ENCODE measurements around the gene CACNA1H.

Gene CACNA1H

DNA sequence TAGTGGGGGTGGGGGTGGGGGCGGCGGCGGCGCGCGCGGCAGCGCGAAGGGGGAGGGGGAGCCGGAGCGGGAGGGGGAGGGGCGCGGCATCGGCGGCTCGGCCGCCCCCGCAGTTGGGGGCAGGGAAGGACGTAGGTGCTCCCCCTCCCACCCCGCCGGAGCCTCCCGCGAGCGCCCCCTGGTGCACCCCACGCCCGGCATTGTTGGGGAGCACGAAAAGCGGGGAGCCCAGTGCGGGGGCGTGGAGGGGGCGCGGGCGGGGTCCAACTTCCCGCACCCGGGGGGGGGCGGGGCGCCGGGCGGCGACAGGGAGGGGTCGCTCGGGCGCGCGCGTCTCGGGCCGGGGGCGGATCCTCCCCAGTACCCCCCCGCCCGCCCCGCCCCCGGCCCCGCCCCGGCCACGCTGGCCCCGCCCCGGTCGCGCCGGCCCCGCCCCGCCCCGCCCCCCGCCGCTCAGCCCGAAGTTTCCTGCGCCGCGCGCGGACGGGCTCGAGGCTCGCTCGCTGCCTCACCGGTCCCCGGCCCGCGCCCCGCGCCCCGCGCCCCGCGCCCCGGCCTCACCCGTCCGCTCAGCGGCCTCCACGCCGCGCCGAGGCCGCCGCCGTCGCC lies at the start of gene CACNA1H:
Gene CACNA1H (plus strand): TSS at position 456 of the 609 bp plus-strand sequence. CDS start 632 bp downstream, outside the sequence.
- FAIRE-seq (no peak), DNase-seq (ENCODE audit: low spot score) (peak; percentile 87)

DNA sequence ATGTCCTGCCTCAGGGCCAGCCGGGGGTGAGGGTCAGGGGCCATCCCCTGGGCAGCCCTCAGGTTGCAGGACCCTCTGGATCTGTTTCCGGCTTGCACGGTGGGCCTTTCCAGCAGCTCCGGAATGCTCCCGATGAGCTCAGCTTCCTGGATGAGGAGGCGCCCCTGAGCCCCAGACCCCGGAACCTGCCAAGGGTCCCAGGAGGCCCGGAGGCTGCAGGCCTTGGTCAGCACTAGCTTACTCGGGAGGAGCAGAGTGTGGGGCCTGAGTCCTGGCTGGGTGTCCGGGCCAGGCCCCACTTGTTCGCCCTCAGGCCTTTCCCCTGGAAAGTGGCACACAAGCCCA lies 49.3 kb upstream of the CACNA1H start:
- FAIRE-seq (no peak), DNase-seq (ENCODE audit: low spot score) (no peak)

DNA sequence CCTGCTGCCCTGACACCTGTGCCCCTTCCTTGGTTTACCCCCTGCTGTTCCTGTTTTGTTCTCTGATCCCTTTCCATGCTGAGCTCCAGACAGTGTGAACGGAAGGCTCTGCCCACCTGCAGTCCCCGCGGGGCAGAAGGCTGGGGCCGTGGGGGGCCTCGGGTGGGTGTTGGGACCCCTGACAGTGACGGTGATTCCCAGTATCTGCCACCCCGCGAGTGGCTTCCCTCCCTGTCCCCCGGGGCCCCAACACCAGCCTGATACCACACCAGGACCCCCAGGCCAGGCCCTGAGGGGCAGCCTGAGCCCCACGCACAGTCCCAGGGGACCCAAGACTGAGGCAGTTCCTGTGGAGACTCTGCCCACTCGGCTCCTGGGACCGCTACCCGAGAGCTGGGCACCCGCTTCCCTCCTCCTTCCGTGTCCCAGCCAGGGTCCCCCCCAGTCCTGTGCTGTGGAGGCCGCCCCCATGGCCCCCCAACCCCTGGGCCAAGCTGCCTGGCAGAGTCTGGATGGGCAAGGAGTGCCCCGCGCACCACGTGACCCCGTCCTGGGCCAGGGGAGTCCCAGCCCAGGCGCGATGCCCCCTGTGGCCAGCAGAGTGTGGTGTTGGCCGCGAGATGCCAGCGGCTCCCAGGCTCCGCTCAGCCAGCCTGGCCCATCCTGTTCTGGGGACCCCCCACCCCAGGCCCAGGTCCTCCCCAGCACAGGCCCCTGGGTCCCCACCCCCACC lies 46.9 kb upstream of the CACNA1H start:
- peak; percentile 95 for FAIRE-seq
- DNase-seq (ENCODE audit: low spot score) = peak; percentile 91

DNA sequence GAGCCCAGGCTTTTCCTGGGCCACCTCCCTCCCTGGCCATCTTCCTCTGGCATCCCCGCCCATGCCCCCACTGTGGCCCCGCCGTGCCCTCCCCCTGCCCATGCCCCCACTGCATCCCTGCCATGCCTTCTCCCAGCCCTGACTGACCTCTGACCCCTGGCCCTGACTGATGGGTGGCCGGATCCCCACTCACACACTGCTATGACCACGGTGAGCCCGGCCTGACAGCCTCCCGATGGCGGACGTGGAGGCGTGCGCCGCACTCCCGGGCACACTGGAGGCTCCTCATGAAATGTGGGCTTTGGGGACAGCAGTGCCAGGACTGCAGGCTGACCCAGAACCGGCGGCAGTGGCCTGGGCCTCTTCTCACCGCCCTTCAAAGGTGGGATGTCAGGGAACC lies 46.2 kb upstream of the CACNA1H start:
- FAIRE-seq (no peak), DNase-seq (ENCODE audit: low spot score) (no peak)

DNA sequence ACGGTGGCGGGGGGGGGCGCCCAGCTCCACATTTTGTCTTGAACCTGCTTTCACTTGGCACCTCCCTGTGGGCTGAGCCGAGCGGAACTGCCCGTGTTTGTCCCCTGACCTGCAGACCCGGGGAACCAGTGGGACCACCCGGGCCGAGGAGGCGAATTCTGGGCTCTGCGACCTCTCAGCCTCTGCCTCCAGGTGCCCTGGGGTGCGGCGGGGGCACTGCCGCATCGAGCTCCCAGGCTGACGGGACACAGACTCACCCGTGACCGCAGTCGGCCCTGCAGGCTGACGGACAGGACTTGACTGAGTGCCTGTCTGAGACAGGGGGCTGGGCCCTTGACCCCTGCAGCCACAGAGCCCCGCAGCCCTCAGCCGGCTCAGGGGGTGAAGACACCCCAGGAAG lies 45.8 kb upstream of the CACNA1H start:
- FAIRE-seq = no peak
- no peak for DNase-seq (ENCODE audit: low spot score)

DNA sequence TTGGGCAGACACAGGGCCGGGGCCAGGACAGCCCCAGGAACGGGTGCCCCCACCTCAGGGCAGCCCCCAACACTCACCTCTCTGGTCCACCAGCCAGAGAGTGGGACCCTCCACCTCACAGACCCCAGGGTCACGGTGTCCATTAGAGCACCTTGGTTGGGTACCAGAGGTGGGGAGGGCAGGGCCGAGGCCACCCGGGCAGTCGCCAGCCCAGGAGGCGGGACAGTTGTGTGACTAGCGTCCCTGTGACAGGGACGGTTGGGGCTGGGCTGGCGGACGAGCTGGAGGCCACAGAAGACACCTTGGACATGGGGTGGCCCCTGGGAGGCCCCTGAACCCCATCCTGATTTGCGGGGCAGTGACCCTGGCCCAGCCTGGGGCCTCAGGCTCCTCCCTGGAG lies 45.2 kb upstream of the CACNA1H start:
- FAIRE-seq = no peak
- no peak for DNase-seq (ENCODE audit: low spot score)

DNA sequence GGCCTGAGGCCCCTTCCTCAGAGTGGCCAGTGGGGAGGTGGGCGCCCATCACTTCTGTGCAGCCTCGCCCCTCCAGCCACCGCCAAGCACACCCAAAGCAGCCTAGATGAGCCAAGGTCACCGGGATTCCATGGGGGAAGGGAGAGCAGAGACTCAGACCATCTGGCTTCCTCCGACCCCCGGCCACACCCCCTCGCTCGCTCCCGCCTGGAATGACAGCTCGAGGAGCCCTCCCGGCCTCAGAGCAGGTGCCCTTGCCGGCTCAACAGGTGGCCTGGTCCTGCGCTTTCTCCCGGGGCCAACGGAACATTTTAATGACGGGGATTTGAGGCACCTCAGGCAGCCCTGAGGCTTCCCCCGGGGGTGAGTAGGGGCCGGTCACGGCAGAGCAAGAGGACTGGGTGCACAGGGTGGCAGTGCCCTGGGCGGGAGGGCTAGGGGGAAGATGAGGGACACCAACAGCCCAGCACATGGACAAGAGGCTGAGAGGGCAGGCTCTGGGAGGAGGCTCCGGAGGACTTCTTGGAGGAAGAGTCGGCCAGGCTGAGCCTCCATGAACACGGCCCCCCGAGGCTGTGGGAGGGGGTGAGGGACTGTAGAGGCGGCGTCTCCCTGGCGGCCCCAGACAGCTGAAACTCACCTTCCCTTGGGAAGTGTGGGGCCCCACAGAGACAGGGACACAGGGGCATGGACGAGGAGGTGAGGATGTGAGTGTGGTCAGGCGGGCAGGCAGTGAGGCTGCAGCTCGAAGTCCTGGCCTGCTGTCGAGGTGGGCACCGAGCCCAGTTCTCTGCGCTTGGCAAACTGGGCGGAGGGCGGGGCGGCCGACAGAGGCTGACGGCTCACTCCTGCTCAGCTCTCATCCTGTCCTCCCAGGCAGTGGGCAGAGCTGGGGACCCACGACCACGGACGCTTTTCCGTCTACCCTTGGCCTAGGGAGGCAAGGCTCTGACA lies 44.3 kb upstream of the CACNA1H start:
- peak; percentile 48 for DNase-seq (ENCODE audit: low spot score)
- FAIRE-seq = no peak

DNA sequence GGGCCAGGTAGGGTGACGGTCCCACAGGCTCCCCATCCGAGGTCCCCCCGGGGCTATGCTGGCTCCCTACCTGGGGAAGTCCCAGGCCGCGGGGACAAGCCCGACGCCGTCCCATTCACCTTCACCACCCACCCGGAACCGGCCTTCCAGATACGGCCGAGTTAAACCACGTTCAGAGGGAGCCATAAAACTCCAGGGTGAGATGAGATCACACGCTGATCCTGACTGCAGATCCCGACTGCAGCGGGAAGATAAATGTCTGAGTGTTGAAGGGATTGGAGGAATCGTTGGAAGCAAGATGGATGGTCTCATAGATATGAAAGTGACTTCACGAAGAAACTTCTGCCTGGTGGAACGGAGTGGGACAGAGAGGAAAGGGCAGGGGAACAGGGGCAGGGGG lies 43.3 kb upstream of the CACNA1H start:
- DNase-seq (ENCODE audit: low spot score) = no peak
- no peak for FAIRE-seq

DNA sequence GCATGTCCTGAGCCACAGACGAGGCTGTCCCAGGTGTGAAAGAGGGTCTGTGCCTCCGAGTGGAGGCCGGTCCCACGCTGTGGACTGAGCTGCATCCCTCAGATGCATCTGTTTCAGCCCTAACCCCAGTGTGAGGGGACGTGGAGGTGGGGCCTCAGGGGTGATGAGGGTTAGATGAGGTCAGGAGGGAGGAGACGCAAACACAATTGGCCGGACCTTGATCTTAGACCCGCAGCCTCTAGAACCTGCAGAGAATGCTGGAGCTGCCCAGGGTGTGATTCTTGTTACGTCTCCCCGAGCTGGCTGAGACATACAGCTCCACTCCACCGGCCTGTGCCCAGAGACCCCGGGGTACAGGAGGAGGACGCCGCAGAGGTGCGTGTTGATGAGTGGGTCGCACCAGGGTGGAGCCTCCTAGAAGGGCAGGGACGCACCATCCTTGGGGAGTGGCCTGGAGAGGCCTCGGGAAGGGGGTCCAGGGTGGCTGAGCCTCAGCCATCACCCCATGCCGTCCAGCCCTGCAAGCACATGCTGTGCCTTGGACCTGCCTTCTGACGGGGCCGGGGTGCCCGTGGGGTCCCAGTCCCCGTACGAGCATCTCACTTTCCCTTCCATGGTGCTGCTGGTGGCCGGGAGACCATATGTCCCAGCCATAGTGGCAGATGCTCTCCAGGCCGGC lies 40.3 kb upstream of the CACNA1H start:
- FAIRE-seq (no peak), DNase-seq (ENCODE audit: low spot score) (no peak)

DNA sequence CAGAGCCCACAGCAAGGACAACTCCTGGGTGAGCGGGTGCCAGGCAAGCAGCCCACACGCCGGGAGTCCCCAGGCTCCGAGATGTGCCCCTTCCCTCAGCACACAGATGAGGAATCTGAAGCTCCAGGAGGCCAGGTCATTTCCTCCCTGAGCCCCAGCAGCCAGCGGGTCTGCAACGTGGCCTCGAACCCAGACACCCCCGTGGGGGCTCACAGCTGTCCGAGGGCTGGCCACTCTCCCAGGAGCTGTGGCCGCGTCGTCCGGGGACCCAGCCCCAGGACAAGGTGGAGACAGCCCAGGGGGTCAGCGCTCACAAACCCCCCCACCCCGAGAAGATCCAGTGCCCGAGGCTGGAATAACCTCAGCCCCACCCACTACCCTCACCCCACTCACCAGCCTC lies 39.4 kb upstream of the CACNA1H start:
- DNase-seq (ENCODE audit: low spot score) = no peak
- no peak for FAIRE-seq

DNA sequence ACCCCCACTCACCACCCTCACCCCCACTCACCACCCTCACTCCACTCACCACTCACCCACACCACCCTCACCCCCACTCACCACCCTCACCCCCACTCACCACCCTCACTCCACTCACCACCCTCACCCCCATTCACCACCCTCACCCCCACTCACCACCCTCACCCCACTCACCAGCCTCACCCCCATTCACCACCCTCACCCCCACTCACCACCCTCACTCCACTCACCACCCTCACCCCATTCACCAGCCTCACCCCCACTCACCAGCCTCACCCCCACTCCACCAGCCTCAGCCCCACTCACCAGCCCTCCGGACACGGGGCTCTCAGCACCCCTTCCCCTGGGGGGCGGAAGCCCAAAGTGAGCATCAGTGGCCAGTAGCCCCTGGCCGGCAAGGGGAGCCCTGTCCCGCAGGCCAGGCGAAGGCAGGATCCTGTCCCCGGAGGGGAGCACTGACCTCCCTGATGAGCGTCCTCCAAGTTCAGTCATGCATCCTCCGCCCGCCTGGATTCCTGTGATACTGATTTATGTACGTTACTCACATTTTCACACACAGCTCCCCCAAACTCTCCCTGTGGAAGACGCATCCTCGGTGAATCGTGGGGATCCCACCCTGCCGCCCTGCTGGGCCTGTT lies 38.9 kb upstream of the CACNA1H start:
- DNase-seq (ENCODE audit: low spot score) (no peak), FAIRE-seq (no peak)

DNA sequence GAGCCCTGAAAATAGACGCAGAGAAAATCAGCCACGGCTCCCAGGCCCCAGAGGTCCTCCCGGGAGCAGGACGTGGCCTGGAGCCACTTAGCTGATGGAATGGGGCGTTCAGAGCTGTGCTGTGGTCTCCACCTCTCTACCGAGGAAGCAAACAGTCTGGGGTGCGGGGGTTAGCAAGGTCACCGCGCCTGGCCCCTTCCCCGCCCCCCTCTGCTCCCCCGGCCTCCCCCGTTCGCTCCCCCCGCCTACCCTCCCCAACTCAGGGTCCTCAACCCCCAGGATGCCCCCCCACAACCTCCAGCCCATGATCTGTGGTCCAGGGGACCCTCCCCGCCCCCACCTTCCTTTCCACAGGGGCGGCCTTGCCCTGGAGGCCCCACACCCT lies 36.2 kb upstream of the CACNA1H start:
- DNase-seq (ENCODE audit: low spot score) (no peak), FAIRE-seq (no peak)

DNA sequence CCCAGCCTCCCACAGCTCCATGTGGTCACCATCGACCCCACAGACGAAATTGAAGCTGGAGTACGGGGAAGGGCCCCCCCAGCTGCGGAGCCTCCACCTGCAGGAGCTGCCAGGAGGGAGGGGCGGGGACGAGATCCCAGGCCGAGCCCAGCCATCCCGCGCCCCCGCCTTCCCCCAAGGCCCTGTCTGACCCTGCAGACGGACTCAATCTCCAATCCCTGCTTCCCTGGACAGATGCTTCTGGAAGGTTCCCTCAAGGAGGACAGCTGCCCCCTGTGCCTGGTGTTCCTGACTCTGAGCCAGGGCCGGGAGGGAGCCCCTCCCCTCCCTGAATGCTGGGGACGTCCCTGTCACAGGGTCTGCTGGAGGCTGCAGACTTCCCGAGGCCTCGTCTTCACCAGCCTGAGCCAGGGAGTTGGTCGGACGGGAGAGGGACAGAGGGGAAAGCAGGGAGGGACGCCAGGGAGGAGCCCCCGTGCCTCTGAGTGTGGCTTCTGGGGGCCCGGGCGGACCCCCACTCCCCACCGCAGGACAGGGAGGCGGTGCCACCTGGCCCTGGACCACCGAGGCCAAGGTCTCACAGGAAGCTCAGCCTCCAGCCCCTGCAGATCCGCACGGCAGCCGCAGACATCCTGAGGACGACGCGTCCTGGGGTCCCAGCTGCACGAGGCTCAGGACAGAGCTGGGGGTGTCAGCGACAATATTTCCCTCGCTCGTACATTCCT lies 35.6 kb upstream of the CACNA1H start:
- FAIRE-seq (no peak), DNase-seq (ENCODE audit: low spot score) (no peak)

DNA sequence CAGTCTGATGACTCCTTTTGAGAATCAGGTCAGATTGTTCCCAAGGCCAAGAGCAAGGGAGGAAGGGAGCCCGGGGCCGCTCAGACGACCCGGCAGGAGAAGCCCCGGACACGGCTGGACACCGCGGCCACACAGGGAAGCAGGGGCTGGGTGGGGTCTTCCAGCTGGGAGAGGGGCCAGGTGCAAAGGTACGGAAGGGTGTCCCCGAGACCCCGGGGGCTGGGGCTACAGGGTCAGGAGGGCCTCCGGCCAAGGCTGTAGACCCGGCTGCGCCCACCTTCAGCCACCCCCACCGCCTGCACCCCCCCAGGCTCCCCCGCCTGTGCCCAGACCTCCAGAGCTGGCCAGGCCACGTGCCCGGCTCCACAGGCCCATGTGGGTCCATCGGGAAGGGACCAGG lies 35.0 kb upstream of the CACNA1H start:
- FAIRE-seq (no peak), DNase-seq (ENCODE audit: low spot score) (no peak)

DNA sequence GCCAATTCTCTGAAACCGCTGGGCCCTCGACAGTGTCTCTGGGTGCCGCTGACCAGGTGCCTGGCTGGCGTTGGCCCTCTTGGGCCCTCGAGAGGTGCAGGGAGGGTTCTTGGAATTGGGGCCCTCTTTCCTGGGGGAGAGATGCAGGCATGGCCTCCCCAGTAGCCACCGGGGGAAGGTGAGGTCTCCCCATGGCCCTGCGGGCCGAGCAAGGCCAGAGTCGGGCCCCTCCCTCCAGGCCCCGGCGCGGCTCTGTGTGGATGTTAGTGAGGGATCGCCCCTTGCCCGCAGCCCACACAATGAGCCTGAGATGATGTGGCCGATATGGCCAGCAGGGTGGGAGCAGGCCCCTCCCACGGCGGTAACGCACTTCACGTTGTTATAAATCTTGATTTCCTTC lies 33.8 kb upstream of the CACNA1H start:
- DNase-seq (ENCODE audit: low spot score) = no peak
- FAIRE-seq = no peak

DNA sequence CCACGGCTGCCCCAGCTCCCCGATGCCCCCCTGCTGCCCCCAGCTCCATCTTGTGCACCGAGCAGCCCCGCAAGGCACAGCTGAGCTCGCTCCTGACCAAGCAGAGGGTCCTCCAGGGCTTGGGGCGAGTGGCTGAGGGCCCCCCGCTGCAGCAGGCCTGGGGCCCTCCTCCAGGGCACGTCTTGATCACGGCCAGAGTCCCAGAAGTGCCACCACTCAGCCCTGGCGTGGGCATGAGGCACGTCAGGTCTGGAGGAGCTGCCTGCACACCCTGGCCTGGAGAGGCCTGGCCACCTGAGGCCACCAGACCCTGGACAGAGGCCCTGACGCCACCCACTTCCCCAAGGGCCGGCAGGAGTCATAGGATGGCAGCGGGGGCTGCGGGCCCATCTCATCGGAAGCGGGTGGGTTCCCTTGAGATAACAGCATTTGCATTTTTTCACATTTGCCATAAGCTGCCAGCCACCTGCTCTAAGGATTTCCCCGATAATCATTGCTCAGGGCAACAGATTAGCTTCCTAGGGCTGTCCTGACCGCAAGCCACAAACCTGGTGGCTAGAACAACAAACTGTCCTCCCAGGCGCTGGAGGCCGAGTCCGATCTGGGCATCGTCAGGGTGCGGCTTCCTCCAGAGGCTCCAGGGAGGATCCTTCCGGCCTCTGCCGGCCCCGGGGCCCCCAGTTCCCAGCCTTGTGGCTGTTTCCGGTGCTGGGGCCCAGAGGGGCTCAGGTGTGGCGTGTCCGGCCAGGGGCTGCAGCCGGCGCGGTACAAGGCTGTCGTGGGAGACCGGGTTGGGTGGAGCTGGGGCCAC lies 32.9 kb upstream of the CACNA1H start:
- DNase-seq (ENCODE audit: low spot score) (no peak), FAIRE-seq (no peak)

DNA sequence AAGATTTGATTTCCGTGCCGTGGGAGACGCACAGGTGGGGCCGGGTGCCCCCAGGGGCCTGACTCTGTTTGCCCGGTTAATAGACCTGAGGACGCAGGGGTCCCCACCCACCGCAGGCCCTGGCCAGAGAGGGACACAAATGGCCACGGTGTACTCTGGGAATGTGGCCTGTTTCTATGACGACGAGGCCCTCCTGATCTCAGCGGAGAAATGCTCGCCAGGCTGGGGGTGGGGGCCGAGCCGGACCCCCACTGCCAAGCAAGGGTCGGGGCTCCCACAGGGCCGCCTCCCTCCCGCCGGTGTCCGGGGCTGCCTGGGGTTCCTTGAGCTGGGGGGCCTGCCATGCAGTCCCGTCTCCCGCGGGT lies 32.3 kb upstream of the CACNA1H start:
- no peak for DNase-seq (ENCODE audit: low spot score)
- FAIRE-seq = no peak

DNA sequence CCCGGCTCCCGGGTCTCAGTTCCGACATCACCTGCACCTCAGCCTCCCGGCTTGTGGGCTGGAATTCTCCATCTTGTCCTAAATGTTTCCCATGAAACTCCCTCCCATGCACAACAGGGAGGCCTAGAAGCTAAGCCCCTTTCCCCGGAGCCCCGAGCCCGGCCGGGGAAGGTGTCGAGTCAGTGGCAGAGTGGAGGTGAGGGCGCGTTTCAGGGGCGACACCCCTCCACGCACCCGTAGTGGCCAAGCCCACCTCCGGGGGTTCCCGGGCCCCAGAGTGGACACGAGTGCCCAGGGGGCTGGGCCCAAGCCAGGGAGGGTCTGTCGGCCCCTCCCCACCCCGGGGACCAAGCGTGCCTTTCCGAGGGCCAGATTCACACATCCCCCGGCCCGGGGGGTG lies 31.9 kb upstream of the CACNA1H start:
- DNase-seq (ENCODE audit: low spot score) = no peak
- no peak for FAIRE-seq

DNA sequence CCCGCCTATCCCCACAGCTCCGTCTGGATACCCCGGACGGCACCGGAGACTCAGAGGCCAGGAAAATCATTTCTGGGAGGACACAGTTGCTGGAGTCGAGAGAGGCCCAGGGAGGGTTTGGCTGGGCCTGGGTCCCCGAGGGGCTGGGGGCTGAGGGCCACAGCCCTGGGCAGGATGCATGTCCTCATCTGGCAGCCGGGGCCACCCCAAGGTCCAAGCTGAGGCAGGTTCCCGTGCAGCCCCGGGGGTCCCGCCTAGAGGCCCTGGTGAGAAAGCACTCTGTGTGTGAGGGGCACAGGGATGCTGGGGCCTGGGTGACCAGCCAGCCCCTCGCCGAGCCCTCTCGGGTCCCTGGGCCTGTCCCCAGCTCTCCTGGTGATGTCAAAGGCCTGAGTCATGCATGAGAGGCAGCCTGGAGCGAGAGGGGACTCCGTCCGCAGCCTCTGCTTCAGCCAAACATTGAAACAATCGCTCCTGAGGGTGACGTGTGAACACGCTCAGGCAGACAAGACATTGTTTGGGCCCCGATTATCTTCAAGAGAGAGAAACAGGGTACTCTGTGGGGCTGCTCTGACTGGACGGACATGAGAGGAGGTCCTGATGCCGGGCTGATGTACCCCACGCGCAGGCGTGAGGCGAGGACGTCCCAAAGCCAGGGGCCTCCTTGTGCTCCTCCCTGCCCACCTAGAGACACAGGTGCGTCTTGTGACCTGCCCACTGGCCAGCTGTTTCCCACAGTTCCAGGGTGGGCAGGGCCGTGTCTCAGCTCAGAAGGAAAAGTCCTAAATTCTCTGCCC lies 31.1 kb upstream of the CACNA1H start:
- DNase-seq (ENCODE audit: low spot score) (no peak), FAIRE-seq (no peak)

All from urothelium cell line (cell line).